ENCODE results near the gene AKT3.

DNA sequence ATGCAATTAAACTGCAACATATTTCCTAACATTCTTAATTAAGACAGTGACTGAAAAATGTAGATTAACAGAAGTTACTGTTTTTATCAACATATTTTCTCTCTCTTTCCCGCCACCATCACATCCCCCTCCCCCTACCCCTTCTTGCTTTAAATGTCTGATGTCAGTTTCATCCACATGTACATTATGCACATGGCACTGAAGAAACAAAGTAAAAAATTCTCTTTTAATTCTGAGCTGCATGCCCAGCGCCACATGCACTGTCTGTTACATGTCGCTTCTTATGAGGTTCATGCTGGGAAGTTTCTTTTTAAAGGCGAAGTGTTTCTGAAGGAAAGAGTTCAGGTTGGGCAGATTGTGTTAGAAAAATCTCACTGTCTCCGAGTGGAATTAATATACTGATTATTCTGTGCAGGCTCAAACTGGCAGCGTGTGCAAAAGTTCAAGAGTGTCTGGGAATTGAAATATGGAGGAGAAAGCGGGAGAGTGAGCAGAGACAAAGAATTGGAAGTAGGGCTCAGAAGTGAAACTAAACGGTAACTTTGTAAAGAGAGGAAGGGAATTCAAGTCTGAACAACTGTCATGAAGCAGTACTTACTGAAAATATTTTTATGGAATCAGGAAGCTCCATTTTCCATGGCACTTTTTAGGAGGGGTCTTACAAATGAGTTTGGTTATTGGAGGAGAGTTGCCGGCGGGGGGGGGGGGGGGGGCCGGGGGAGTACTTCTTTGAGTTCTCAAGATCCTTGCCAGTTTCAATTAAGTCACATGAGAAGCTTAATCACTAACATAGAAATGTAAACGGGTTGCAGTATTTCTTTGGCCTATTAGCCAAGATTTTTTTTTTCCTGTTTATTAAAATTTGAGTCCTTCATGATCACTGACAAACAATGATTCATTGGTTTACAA lies 376.6 kb downstream of the AKT3 start:
- TF ChIP-seq, protein P1, sequence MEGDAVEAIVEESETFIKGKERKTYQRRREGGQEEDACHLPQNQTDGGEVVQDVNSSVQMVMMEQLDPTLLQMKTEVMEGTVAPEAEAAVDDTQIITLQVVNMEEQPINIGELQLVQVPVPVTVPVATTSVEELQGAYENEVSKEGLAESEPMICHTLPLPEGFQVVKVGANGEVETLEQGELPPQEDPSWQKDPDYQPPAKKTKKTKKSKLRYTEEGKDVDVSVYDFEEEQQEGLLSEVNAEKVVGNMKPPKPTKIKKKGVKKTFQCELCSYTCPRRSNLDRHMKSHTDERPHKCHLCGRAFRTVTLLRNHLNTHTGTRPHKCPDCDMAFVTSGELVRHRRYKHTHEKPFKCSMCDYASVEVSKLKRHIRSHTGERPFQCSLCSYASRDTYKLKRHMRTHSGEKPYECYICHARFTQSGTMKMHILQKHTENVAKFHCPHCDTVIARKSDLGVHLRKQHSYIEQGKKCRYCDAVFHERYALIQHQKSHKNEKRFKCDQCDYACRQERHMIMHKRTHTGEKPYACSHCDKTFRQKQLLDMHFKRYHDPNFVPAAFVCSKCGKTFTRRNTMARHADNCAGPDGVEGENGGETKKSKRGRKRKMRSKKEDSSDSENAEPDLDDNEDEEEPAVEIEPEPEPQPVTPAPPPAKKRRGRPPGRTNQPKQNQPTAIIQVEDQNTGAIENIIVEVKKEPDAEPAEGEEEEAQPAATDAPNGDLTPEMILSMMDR (IDR thresholded peaks at IDR 0.05) = no peak
- TF ChIP-seq POLR2A (IDR thresholded peaks at IDR 0.05) = no peak

Data from thyroid gland (tissue), 4 donors.